Keratinocyte (primary cell): ENCODE results near the gene LSM7. TPM values are rescaled to one million over a fixed set of nuclear protein-coding genes. Genes with fewer than 3 reads are reported as not detected.

Experiments used
- DNase-seq: peaks from one replicate; pipeline ENCODE4 v3.0.0-alpha.2; 2011; ENCODE audit warnings: low read depth, missing footprints, low spot score
- FAIRE-seq: peaks from 2 replicates; lab custom pipeline; 2011; peaks lifted over from hg19 to GRCh38; lab: Jason Lieb, UNC
- H2AFZ ChIP-seq: 2 replicates; pipeline ENCODE4 v1.6.0; 2012; ENCODE audit warnings: low read length, control low read depth, inconsistent platforms; ENCODE audit not compliant: control insufficient read depth
- H3K27ac ChIP-seq: 2 replicates; pipeline ENCODE4 v1.5.1; 2011; ENCODE audit warnings: low read length; ENCODE audit not compliant: control insufficient read depth, insufficient read depth
- H3K27me3 ChIP-seq: 3 replicates; pipeline ENCODE4 v1.6.0; 2011; ENCODE audit warnings: low read length; ENCODE audit not compliant: control insufficient read depth, insufficient read depth; ENCODE audit errors: extremely low read depth
- H3K36me3 ChIP-seq, 2 experiments: 2 replicates in 1 of 2; 3 replicates in 1 of 2; pipeline ENCODE4 v1.5.1; 2011; ENCODE audit warnings: low read length in 2 of 2, mild to moderate bottlenecking in 1 of 2; ENCODE audit not compliant: control insufficient read depth in 2 of 2, insufficient read depth in 2 of 2; ENCODE audit errors: extremely low read depth in 1 of 2
- H3K4me1 ChIP-seq: 3 replicates; pipeline ENCODE4 v1.5.1; 2011; ENCODE audit warnings: low read length; ENCODE audit not compliant: control insufficient read depth, insufficient read depth; ENCODE audit errors: extremely low read depth
- H3K4me2 ChIP-seq: 3 replicates; pipeline ENCODE4 v1.6.0; 2011; ENCODE audit warnings: low read depth, low read length; ENCODE audit not compliant: control insufficient read depth, insufficient read depth; ENCODE audit errors: extremely low read depth
- H3K4me3 ChIP-seq, 3 experiments: fragments of 200-600 bp in 1 of 3; sonication (generic) in 1 of 3; 2 replicates in 2 of 3; 3 replicates in 1 of 3; pipeline ENCODE4 v1.5.1; 2011 to 2016; ENCODE audit warnings: low read length in 3 of 3, mild to moderate bottlenecking in 3 of 3, control low read depth in 2 of 3, inconsistent platforms in 1 of 3, low read depth in 1 of 3, mixed read lengths in 1 of 3, mixed run types in 1 of 3, moderate library complexity in 1 of 3; ENCODE audit not compliant: control insufficient read depth in 2 of 3, insufficient read depth in 2 of 3; ENCODE audit errors: extremely low read depth in 1 of 3
- H3K79me2 ChIP-seq: 2 replicates; pipeline ENCODE4 v1.6.0; 2012; ENCODE audit warnings: low read length; ENCODE audit not compliant: control insufficient read depth, insufficient read depth
- H3K9ac ChIP-seq: 3 replicates; pipeline ENCODE4 v1.6.0; 2011; ENCODE audit warnings: low read length; ENCODE audit not compliant: control insufficient read depth, insufficient read depth; ENCODE audit errors: extremely low read depth
- H3K9me1 ChIP-seq: 3 replicates; pipeline ENCODE4 v1.6.0; 2011; ENCODE audit warnings: low read length; ENCODE audit not compliant: control insufficient read depth, insufficient read depth; ENCODE audit errors: extremely low read depth
- H3K9me3 ChIP-seq: 2 replicates; pipeline ENCODE4 v1.5.1; 2012; ENCODE audit warnings: low read depth, low read length; ENCODE audit not compliant: control insufficient read depth
- H4K20me1 ChIP-seq: 3 replicates; pipeline ENCODE4 v1.6.0; 2011; ENCODE audit warnings: low read length; ENCODE audit not compliant: control insufficient read depth, insufficient read depth; ENCODE audit errors: extremely low read depth
- EZH2 ChIP-seq: IDR thresholded peaks from one replicate; pipeline ENCODE4 v1.6.1; 2012; ENCODE audit warnings: inconsistent platforms, mild to moderate bottlenecking, low read length, moderate library complexity
- dilution Hi-C: fragments of 300-500 bp; cut with MboI; formaldehyde crosslinking; loops from one replicate; pipeline ENCODE4 v1.7.0; 2020; ENCODE audit warnings: low sequenced_read_pairs; ENCODE audit not compliant: extremely low pct_ligation_motif_present
- polyA plus RNA-seq, 5 experiments: library from polyadenylated mRNA; depleted of rRNA in 3 of 5; stranded (reverse) in 3 of 5; stranded (forward) in 1 of 5; unstranded in 1 of 5; fragments of >200 nt; gene quantifications; 1 replicate in 1 of 5; 2 replicates in 3 of 5; 3 replicates in 1 of 5; pipeline versions ENCODE4 v1.2.1 to v1.2.3, GENCODE V29; 2011 to 2012; ENCODE audit warnings: missing spikeins in 2 of 5, low read depth in 1 of 5, low replicate concordance in 1 of 5
- TF ChIP-seq, protein P1 (sequence below), 3 experiments: IDR thresholded peaks in 1 of 3; conservative IDR thresholded peaks in 1 of 3; optimal IDR thresholded peaks in 1 of 3; 2 replicates in 2 of 3; 3 replicates in 1 of 3; pipeline versions ENCODE3 to v1.5.1; 2011; ENCODE audit warnings: low read length in 3 of 3, mild to moderate bottlenecking in 3 of 3, moderate library complexity in 2 of 3, control low read depth in 1 of 3, inconsistent platforms in 1 of 3; ENCODE audit not compliant: insufficient read depth in 2 of 3; ENCODE audit errors: extremely low read depth in 1 of 3

The LSM7 gene
- polyA plus RNA-seq, 1 donor (not counting 4 experiments of a cell fraction or from before 2014, with no cell fraction given), result 243 TPM

DNA sequence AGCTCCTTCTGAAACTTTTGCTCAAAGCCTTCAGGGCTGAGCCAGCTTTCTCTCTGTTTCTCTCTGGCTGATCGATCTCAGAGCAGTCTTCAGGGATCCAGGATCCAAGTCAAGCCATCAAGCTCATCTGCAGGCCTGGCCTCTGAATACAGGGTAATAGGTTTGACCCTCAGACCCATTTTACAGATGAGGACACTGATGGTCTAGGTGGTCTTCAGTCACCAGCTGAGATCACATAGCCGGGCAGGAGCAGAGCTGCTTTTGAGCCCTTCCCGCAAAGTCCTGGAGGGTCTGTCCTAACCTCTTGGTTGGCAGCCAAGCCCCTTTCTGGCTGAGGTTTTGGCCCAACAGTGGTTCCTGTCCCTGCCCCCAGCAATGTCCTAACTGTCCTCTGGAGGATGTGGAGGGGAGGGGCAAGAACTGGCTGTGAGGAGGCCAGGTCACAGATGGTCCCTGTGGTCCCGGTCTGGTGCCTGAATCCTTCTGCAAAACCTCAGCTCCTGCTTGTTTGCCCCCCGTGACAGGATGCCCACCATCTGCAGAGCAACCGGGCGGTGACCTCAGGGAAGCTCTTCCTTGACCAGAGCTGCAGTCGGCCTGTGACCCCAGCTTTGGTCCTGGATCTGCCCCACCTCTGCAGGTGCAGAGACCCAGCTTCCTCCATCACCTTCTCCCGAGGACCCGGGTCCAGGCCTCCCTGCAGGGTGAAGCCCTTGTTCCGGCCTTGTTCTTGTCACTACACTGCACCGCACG is 40.6 kb downstream of the LSM7 start:
- DNase-seq (no peak), FAIRE-seq (no peak)
- no peak overlapping the region for H3K4me3 ChIP-seq
- peaks cover 49% of the 10 kb centered on the region for H3K27me3 ChIP-seq
- dilution Hi-C loops, result no loop called here
- TF ChIP-seq, protein P1, sequence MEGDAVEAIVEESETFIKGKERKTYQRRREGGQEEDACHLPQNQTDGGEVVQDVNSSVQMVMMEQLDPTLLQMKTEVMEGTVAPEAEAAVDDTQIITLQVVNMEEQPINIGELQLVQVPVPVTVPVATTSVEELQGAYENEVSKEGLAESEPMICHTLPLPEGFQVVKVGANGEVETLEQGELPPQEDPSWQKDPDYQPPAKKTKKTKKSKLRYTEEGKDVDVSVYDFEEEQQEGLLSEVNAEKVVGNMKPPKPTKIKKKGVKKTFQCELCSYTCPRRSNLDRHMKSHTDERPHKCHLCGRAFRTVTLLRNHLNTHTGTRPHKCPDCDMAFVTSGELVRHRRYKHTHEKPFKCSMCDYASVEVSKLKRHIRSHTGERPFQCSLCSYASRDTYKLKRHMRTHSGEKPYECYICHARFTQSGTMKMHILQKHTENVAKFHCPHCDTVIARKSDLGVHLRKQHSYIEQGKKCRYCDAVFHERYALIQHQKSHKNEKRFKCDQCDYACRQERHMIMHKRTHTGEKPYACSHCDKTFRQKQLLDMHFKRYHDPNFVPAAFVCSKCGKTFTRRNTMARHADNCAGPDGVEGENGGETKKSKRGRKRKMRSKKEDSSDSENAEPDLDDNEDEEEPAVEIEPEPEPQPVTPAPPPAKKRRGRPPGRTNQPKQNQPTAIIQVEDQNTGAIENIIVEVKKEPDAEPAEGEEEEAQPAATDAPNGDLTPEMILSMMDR (optimal IDR thresholded peaks at IDR 0.05 in 1 of 3, IDR thresholded peaks at IDR 0.05 in 1 of 3, conservative IDR thresholded peaks at IDR 0.05 in 1 of 3; ENCODE audit: extremely low read depth in 1 of 3, insufficient read depth in 2 of 3, low read length in 3 of 3), result no peak
- no peak for TF ChIP-seq EZH2
- no peak overlapping the region for H3K27ac ChIP-seq
- H3K4me1 ChIP-seq, result no peaks in the 10 kb centered on the region
- H3K4me2 ChIP-seq, result no peak overlapping the region
- no peaks in the 10 kb centered on the region for H3K9me1 ChIP-seq
- no peaks in the 10 kb centered on the region for H3K79me2 ChIP-seq
- H3K9me3 ChIP-seq, result no peaks in the 10 kb centered on the region
- H3K36me3 ChIP-seq, result no peaks in the 10 kb centered on the region
- H2AFZ ChIP-seq, result no peak overlapping the region
- no peak overlapping the region for H3K9ac ChIP-seq
- H4K20me1 ChIP-seq, result no peaks in the 10 kb centered on the region

DNA sequence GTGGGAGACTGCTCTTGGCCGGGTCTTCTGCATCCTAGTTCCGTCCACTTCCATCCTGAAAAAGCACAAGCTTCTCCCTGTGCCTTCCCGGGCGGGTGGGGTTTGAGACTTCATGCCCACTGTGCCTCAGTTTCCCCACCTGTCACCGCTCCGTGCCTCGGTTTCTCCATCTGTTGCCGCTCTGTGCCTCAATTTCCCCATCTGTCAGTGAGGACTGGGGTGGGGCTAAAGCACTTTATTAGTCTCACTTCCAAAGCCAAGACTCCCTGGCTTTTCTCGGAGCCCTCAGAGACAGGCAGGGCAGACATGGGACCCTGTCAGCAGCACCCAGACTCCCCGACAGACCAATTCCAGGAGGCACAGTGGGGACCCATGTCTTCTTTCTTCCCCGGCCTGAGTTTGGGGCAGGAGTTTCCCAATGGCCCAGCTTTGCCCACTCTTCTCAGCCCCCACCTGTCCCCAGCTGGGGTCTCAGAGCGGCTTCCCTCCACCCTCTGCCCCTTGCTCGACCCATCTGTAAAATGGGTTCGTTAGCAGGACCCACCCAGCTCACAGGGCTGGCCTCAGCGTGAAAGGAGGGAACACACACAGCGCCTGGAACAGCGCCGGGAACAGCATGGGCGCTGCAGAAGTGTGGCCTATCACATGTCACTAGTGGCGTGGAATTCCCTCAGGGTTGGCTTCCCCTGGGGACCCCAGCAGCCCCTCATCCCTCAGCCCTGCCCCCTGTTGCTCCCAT is 41.8 kb downstream of the LSM7 start:
- Histone ChIP-seq H3K36me3 (no peaks in the 10 kb centered on the region), H3K9ac (no peak overlapping the region), H3K4me1 (no peaks in the 10 kb centered on the region), H3K27me3 (peaks cover 40% of the 10 kb centered on the region), H3K9me1 (no peaks in the 10 kb centered on the region), H2AFZ (no peak overlapping the region), H3K4me3 (no peak overlapping the region), H4K20me1 (no peaks in the 10 kb centered on the region), H3K27ac (no peak overlapping the region), H3K9me3 (no peaks in the 10 kb centered on the region), H3K79me2 (no peaks in the 10 kb centered on the region), H3K4me2 (no peak overlapping the region)
- dilution Hi-C loops, result no loop called here
- FAIRE-seq (no peak), DNase-seq (no peak)
- TF ChIP-seq EZH2, result no peak
- TF ChIP-seq, protein P1 (optimal IDR thresholded peaks at IDR 0.05 in 1 of 3, IDR thresholded peaks at IDR 0.05 in 1 of 3, conservative IDR thresholded peaks at IDR 0.05 in 1 of 3; ENCODE audit: extremely low read depth in 1 of 3, insufficient read depth in 2 of 3, low read length in 3 of 3), result no peak
